ENCODE measurements around the gene DMD.

Gene DMD

GRCh38 chrX:31449081-31449480 lies 1762.3 kb downstream of the DMD start:
- H3K4me1 ChIP-seq (ENCODE audit: control insufficient read depth, insufficient read depth, low read length), result no peaks in the 10 kb centered on the region
- H3K27ac ChIP-seq (ENCODE audit: low read length), result no peak overlapping the region
- H3K27me3 ChIP-seq (ENCODE audit: control insufficient read depth in 1 of 2, insufficient read depth in 2 of 2, low read length in 2 of 2), result no peaks in the 10 kb centered on the region
- no peaks in the 10 kb centered on the region for H3K9me3 ChIP-seq (ENCODE audit: control insufficient read depth in 2 of 2, low read length in 2 of 2)
- H3K4me3 ChIP-seq (ENCODE audit: low read length in 2 of 2), result no peak overlapping the region
- no peak overlapping the region for H3K9ac ChIP-seq (ENCODE audit: low read length in 2 of 2)
- no peaks in the 10 kb centered on the region for H3K36me3 ChIP-seq (ENCODE audit: control insufficient read depth in 2 of 2, insufficient read depth in 2 of 2, low read length in 2 of 2)

GRCh38 chrX:31445542-31445941 lies 1765.8 kb downstream of the DMD start:
- no peak overlapping the region for H3K4me3 ChIP-seq (ENCODE audit: low read length in 2 of 2)
- no peak overlapping the region for H3K27ac ChIP-seq (ENCODE audit: low read length)
- H3K9me3 ChIP-seq (ENCODE audit: control insufficient read depth in 2 of 2, low read length in 2 of 2), result no peaks in the 10 kb centered on the region
- no peaks in the 10 kb centered on the region for H3K27me3 ChIP-seq (ENCODE audit: control insufficient read depth in 1 of 2, insufficient read depth in 2 of 2, low read length in 2 of 2)
- H3K36me3 ChIP-seq (ENCODE audit: control insufficient read depth in 2 of 2, insufficient read depth in 2 of 2, low read length in 2 of 2), result no peaks in the 10 kb centered on the region
- H3K4me1 ChIP-seq (ENCODE audit: control insufficient read depth, insufficient read depth, low read length), result no peaks in the 10 kb centered on the region
- H3K9ac ChIP-seq (ENCODE audit: low read length in 2 of 2), result no peak overlapping the region

- H3K27ac ChIP-seq (ENCODE audit: low read length), result no peak overlapping the region
- no peaks in the 10 kb centered on the region for H3K27me3 ChIP-seq (ENCODE audit: control insufficient read depth in 1 of 2, insufficient read depth in 2 of 2, low read length in 2 of 2)
- no peak overlapping the region for H3K4me3 ChIP-seq (ENCODE audit: low read length in 2 of 2)
- no peaks in the 10 kb centered on the region for H3K9me3 ChIP-seq (ENCODE audit: control insufficient read depth in 2 of 2, low read length in 2 of 2)
- H3K9ac ChIP-seq (ENCODE audit: low read length in 2 of 2), result no peak overlapping the region
- no peaks in the 10 kb centered on the region for H3K36me3 ChIP-seq (ENCODE audit: control insufficient read depth in 2 of 2, insufficient read depth in 2 of 2, low read length in 2 of 2)
- no peaks in the 10 kb centered on the region for H3K4me1 ChIP-seq (ENCODE audit: control insufficient read depth, insufficient read depth, low read length)
Measured at GRCh38 chrX:31443654-31444053, 1767.7 kb downstream of the DMD start.

- H3K27ac ChIP-seq (ENCODE audit: low read length), result no peak overlapping the region
- H3K27me3 ChIP-seq (ENCODE audit: control insufficient read depth in 1 of 2, insufficient read depth in 2 of 2, low read length in 2 of 2), result no peaks in the 10 kb centered on the region
- H3K4me1 ChIP-seq (ENCODE audit: control insufficient read depth, insufficient read depth, low read length), result no peaks in the 10 kb centered on the region
- H3K36me3 ChIP-seq (ENCODE audit: control insufficient read depth in 2 of 2, insufficient read depth in 2 of 2, low read length in 2 of 2), result no peaks in the 10 kb centered on the region
- H3K9ac ChIP-seq (ENCODE audit: low read length in 2 of 2), result no peak overlapping the region
- no peak overlapping the region for H3K4me3 ChIP-seq (ENCODE audit: low read length in 2 of 2)
- no peaks in the 10 kb centered on the region for H3K9me3 ChIP-seq (ENCODE audit: control insufficient read depth in 2 of 2, low read length in 2 of 2)
Measured at GRCh38 chrX:31440546-31440945, 1770.8 kb downstream of the DMD start.

- no peak overlapping the region for H3K9ac ChIP-seq (ENCODE audit: low read length in 2 of 2)
- no peaks in the 10 kb centered on the region for H3K27me3 ChIP-seq (ENCODE audit: control insufficient read depth in 1 of 2, insufficient read depth in 2 of 2, low read length in 2 of 2)
- H3K27ac ChIP-seq (ENCODE audit: low read length), result no peak overlapping the region
- H3K9me3 ChIP-seq (ENCODE audit: control insufficient read depth in 2 of 2, low read length in 2 of 2), result no peaks in the 10 kb centered on the region
- H3K4me3 ChIP-seq (ENCODE audit: low read length in 2 of 2), result no peak overlapping the region
- H3K36me3 ChIP-seq (ENCODE audit: control insufficient read depth in 2 of 2, insufficient read depth in 2 of 2, low read length in 2 of 2), result no peaks in the 10 kb centered on the region
- H3K4me1 ChIP-seq (ENCODE audit: control insufficient read depth, insufficient read depth, low read length), result no peaks in the 10 kb centered on the region
Measured at GRCh38 chrX:31436424-31436823, 1774.9 kb downstream of the DMD start.

- no peaks in the 10 kb centered on the region for H3K4me1 ChIP-seq (ENCODE audit: control insufficient read depth, insufficient read depth, low read length)
- H3K9me3 ChIP-seq (ENCODE audit: control insufficient read depth in 2 of 2, low read length in 2 of 2), result no peaks in the 10 kb centered on the region
- no peak overlapping the region for H3K27ac ChIP-seq (ENCODE audit: low read length)
- no peaks in the 10 kb centered on the region for H3K36me3 ChIP-seq (ENCODE audit: control insufficient read depth in 2 of 2, insufficient read depth in 2 of 2, low read length in 2 of 2)
- no peak overlapping the region for H3K4me3 ChIP-seq (ENCODE audit: low read length in 2 of 2)
- H3K9ac ChIP-seq (ENCODE audit: low read length in 2 of 2), result no peak overlapping the region
- no peaks in the 10 kb centered on the region for H3K27me3 ChIP-seq (ENCODE audit: control insufficient read depth in 1 of 2, insufficient read depth in 2 of 2, low read length in 2 of 2)
Measured at GRCh38 chrX:31435592-31435991, 1775.8 kb downstream of the DMD start.

- H3K9ac ChIP-seq (ENCODE audit: low read length in 2 of 2), result no peak overlapping the region
- no peak overlapping the region for H3K4me3 ChIP-seq (ENCODE audit: low read length in 2 of 2)
- H3K9me3 ChIP-seq (ENCODE audit: control insufficient read depth in 2 of 2, low read length in 2 of 2), result no peaks in the 10 kb centered on the region
- no peaks in the 10 kb centered on the region for H3K36me3 ChIP-seq (ENCODE audit: control insufficient read depth in 2 of 2, insufficient read depth in 2 of 2, low read length in 2 of 2)
- H3K27me3 ChIP-seq (ENCODE audit: control insufficient read depth in 1 of 2, insufficient read depth in 2 of 2, low read length in 2 of 2), result no peaks in the 10 kb centered on the region
- H3K4me1 ChIP-seq (ENCODE audit: control insufficient read depth, insufficient read depth, low read length), result no peaks in the 10 kb centered on the region
- no peak overlapping the region for H3K27ac ChIP-seq (ENCODE audit: low read length)
Measured at GRCh38 chrX:31433856-31434255, 1777.5 kb downstream of the DMD start.

GRCh38 chrX:31429915-31430314 lies 1781.4 kb downstream of the DMD start:
- H3K27ac ChIP-seq (ENCODE audit: low read length), result no peak overlapping the region
- no peaks in the 10 kb centered on the region for H3K9me3 ChIP-seq (ENCODE audit: control insufficient read depth in 2 of 2, low read length in 2 of 2)
- H3K9ac ChIP-seq (ENCODE audit: low read length in 2 of 2), result no peak overlapping the region
- no peaks in the 10 kb centered on the region for H3K27me3 ChIP-seq (ENCODE audit: control insufficient read depth in 1 of 2, insufficient read depth in 2 of 2, low read length in 2 of 2)
- no peaks in the 10 kb centered on the region for H3K36me3 ChIP-seq (ENCODE audit: control insufficient read depth in 2 of 2, insufficient read depth in 2 of 2, low read length in 2 of 2)
- H3K4me3 ChIP-seq (ENCODE audit: low read length in 2 of 2), result no peak overlapping the region
- H3K4me1 ChIP-seq (ENCODE audit: control insufficient read depth, insufficient read depth, low read length), result no peaks in the 10 kb centered on the region

GRCh38 chrX:31423609-31424189 lies 1787.7 kb downstream of the DMD start:
- no peak overlapping the region for H3K4me3 ChIP-seq (ENCODE audit: low read length in 2 of 2)
- H3K9ac ChIP-seq (ENCODE audit: low read length in 2 of 2), result no peak overlapping the region
- H3K4me1 ChIP-seq (ENCODE audit: control insufficient read depth, insufficient read depth, low read length), result no peaks in the 10 kb centered on the region
- no peak overlapping the region for H3K27ac ChIP-seq (ENCODE audit: low read length)
- H3K9me3 ChIP-seq (ENCODE audit: control insufficient read depth in 2 of 2, low read length in 2 of 2), result no peaks in the 10 kb centered on the region
- H3K36me3 ChIP-seq (ENCODE audit: control insufficient read depth in 2 of 2, insufficient read depth in 2 of 2, low read length in 2 of 2), result no peaks in the 10 kb centered on the region
- H3K27me3 ChIP-seq (ENCODE audit: control insufficient read depth in 1 of 2, insufficient read depth in 2 of 2, low read length in 2 of 2), result no peaks in the 10 kb centered on the region

GRCh38 chrX:31421441-31421840 lies 1789.9 kb downstream of the DMD start:
- Histone ChIP-seq H3K4me1 (ENCODE audit: control insufficient read depth, insufficient read depth, low read length) (no peaks in the 10 kb centered on the region), H3K4me3 (ENCODE audit: low read length in 2 of 2) (no peak overlapping the region), H3K27me3 (ENCODE audit: control insufficient read depth in 1 of 2, insufficient read depth in 2 of 2, low read length in 2 of 2) (no peaks in the 10 kb centered on the region), H3K36me3 (ENCODE audit: control insufficient read depth in 2 of 2, insufficient read depth in 2 of 2, low read length in 2 of 2) (no peaks in the 10 kb centered on the region), H3K9me3 (ENCODE audit: control insufficient read depth in 2 of 2, low read length in 2 of 2) (no peaks in the 10 kb centered on the region), H3K27ac (ENCODE audit: low read length) (no peak overlapping the region), H3K9ac (ENCODE audit: low read length in 2 of 2) (no peak overlapping the region)

GRCh38 chrX:31420711-31421151 lies 1790.6 kb downstream of the DMD start:
- Histone ChIP-seq H3K9me3 (ENCODE audit: control insufficient read depth in 2 of 2, low read length in 2 of 2) (no peaks in the 10 kb centered on the region), H3K9ac (ENCODE audit: low read length in 2 of 2) (no peak overlapping the region), H3K36me3 (ENCODE audit: control insufficient read depth in 2 of 2, insufficient read depth in 2 of 2, low read length in 2 of 2) (no peaks in the 10 kb centered on the region), H3K27ac (ENCODE audit: low read length) (no peak overlapping the region), H3K4me1 (ENCODE audit: control insufficient read depth, insufficient read depth, low read length) (no peaks in the 10 kb centered on the region), H3K27me3 (ENCODE audit: control insufficient read depth in 1 of 2, insufficient read depth in 2 of 2, low read length in 2 of 2) (no peaks in the 10 kb centered on the region), H3K4me3 (ENCODE audit: low read length in 2 of 2) (no peak overlapping the region)

Measured in stomach smooth muscle (tissue), 2 donors.